ENCODE data around the gene ARHGAP23. TPM values are rescaled to one million over a fixed set of nuclear protein-coding genes. Genes with fewer than 3 reads are reported as not detected.
"Not testable (repeated sequence)": the region's sequence is repeated elsewhere in the genome, so short reads cannot be mapped to it uniquely, and the experiment has no call there.

The ARHGAP23 gene
- polyA plus RNA-seq, 1 donor (not counting 4 experiments of a cell fraction or from before 2014, with no cell fraction given), result 6.1 TPM

GRCh38 chr17:38498353-38498752, 70.1 kb downstream of the ARHGAP23 start:
- Histone ChIP-seq H3K4me2 (ENCODE audit: control insufficient read depth, extremely low read depth, insufficient read depth, low read depth, low read length) (no peak overlapping the region), H3K79me2 (ENCODE audit: control insufficient read depth, insufficient read depth, low read length) (no peaks in the 10 kb centered on the region), H3K4me3 (ENCODE audit: control insufficient read depth in 2 of 3, extremely low read depth in 1 of 3, insufficient read depth in 2 of 3, low read depth in 1 of 3, low read length in 3 of 3) (no peak overlapping the region), H2AFZ (ENCODE audit: control insufficient read depth, low read length) (no peak overlapping the region), H3K27me3 (ENCODE audit: control insufficient read depth, extremely low read depth, insufficient read depth, low read length) (no peaks in the 10 kb centered on the region), H3K9me3 (ENCODE audit: control insufficient read depth, low read depth, low read length) (no peaks in the 10 kb centered on the region), H3K27ac (ENCODE audit: control insufficient read depth, insufficient read depth, low read length) (no peak overlapping the region), H3K9me1 (ENCODE audit: control insufficient read depth, extremely low read depth, insufficient read depth, low read length) (no peaks in the 10 kb centered on the region), H3K9ac (ENCODE audit: control insufficient read depth, extremely low read depth, insufficient read depth, low read length) (no peak overlapping the region), H4K20me1 (ENCODE audit: control insufficient read depth, extremely low read depth, insufficient read depth, low read length) (no peaks in the 10 kb centered on the region), H3K36me3 (ENCODE audit: control insufficient read depth in 2 of 2, extremely low read depth in 1 of 2, insufficient read depth in 2 of 2, low read length in 2 of 2) (peaks cover 8 to 13% of the 10 kb centered on the region in 2 experiments), H3K4me1 (ENCODE audit: control insufficient read depth, extremely low read depth, insufficient read depth, low read length) (no peaks in the 10 kb centered on the region)
- TF ChIP-seq EZH2 (IDR thresholded peaks at IDR 0.05; ENCODE audit: low read length), result no peak
- no peak for TF ChIP-seq CTCF (optimal IDR thresholded peaks at IDR 0.05 in 1 of 3, IDR thresholded peaks at IDR 0.05 in 1 of 3, conservative IDR thresholded peaks at IDR 0.05 in 1 of 3; ENCODE audit: extremely low read depth in 1 of 3, insufficient read depth in 2 of 3, low read length in 3 of 3)
- dilution Hi-C loops (cut with MboI; ENCODE audit: extremely low pct_ligation_motif_present, low sequenced_read_pairs), result no loop called here
- no peak for DNase-seq (ENCODE audit: low read depth, low spot score)
- no peak for FAIRE-seq

- not testable (repeated sequence) for FAIRE-seq; H3K36me3 ChIP-seq (ENCODE audit: control insufficient read depth in 2 of 2, extremely low read depth in 1 of 2, insufficient read depth in 2 of 2, low read length in 2 of 2)
These were observed 71.0 kb downstream of the ARHGAP23 start for GRCh38 chr17:38499230-38499629.

GRCh38 chr17:38501718-38502117, 73.5 kb downstream of the ARHGAP23 start:
- dilution Hi-C loops (cut with MboI; ENCODE audit: extremely low pct_ligation_motif_present, low sequenced_read_pairs); H3K79me2 ChIP-seq (ENCODE audit: control insufficient read depth, insufficient read depth, low read length); FAIRE-seq; H3K9me3 ChIP-seq (ENCODE audit: control insufficient read depth, low read depth, low read length); H3K9me1 ChIP-seq (ENCODE audit: control insufficient read depth, extremely low read depth, insufficient read depth, low read length); H2AFZ ChIP-seq (ENCODE audit: control insufficient read depth, low read length); H3K9ac ChIP-seq (ENCODE audit: control insufficient read depth, extremely low read depth, insufficient read depth, low read length); H3K27me3 ChIP-seq (ENCODE audit: control insufficient read depth, extremely low read depth, insufficient read depth, low read length); DNase-seq (ENCODE audit: low read depth, low spot score); H3K4me2 ChIP-seq (ENCODE audit: control insufficient read depth, extremely low read depth, insufficient read depth, low read depth, low read length); H3K27ac ChIP-seq (ENCODE audit: control insufficient read depth, insufficient read depth, low read length); H3K4me1 ChIP-seq (ENCODE audit: control insufficient read depth, extremely low read depth, insufficient read depth, low read length); H4K20me1 ChIP-seq (ENCODE audit: control insufficient read depth, extremely low read depth, insufficient read depth, low read length); H3K4me3 ChIP-seq (ENCODE audit: control insufficient read depth in 2 of 3, extremely low read depth in 1 of 3, insufficient read depth in 2 of 3, low read depth in 1 of 3, low read length in 3 of 3): not testable (repeated sequence)
- H3K36me3 ChIP-seq (ENCODE audit: control insufficient read depth in 2 of 2, extremely low read depth in 1 of 2, insufficient read depth in 2 of 2, low read length in 2 of 2), result peaks cover 8 to 13% of the 10 kb centered on the region in 2 experiments

More at GRCh38 chr17:38499230-38499629, 71.0 kb downstream of the ARHGAP23 start:
- H3K27me3 ChIP-seq (ENCODE audit: control insufficient read depth, extremely low read depth, insufficient read depth, low read length); H3K4me2 ChIP-seq (ENCODE audit: control insufficient read depth, extremely low read depth, insufficient read depth, low read depth, low read length); DNase-seq (ENCODE audit: low read depth, low spot score); H3K9me1 ChIP-seq (ENCODE audit: control insufficient read depth, extremely low read depth, insufficient read depth, low read length); H3K27ac ChIP-seq (ENCODE audit: control insufficient read depth, insufficient read depth, low read length); H3K4me1 ChIP-seq (ENCODE audit: control insufficient read depth, extremely low read depth, insufficient read depth, low read length); H3K4me3 ChIP-seq (ENCODE audit: control insufficient read depth in 2 of 3, extremely low read depth in 1 of 3, insufficient read depth in 2 of 3, low read depth in 1 of 3, low read length in 3 of 3); H3K79me2 ChIP-seq (ENCODE audit: control insufficient read depth, insufficient read depth, low read length); H3K9ac ChIP-seq (ENCODE audit: control insufficient read depth, extremely low read depth, insufficient read depth, low read length); H2AFZ ChIP-seq (ENCODE audit: control insufficient read depth, low read length); H3K9me3 ChIP-seq (ENCODE audit: control insufficient read depth, low read depth, low read length); H4K20me1 ChIP-seq (ENCODE audit: control insufficient read depth, extremely low read depth, insufficient read depth, low read length); dilution Hi-C loops (cut with MboI; ENCODE audit: extremely low pct_ligation_motif_present, low sequenced_read_pairs): not testable (repeated sequence)

GRCh38 chr17:38503286-38503913, 75.1 kb downstream of the ARHGAP23 start:
- H3K27me3 ChIP-seq (ENCODE audit: control insufficient read depth, extremely low read depth, insufficient read depth, low read length); FAIRE-seq; H3K4me3 ChIP-seq (ENCODE audit: control insufficient read depth in 2 of 3, extremely low read depth in 1 of 3, insufficient read depth in 2 of 3, low read depth in 1 of 3, low read length in 3 of 3); H3K9ac ChIP-seq (ENCODE audit: control insufficient read depth, extremely low read depth, insufficient read depth, low read length); H3K79me2 ChIP-seq (ENCODE audit: control insufficient read depth, insufficient read depth, low read length); dilution Hi-C loops (cut with MboI; ENCODE audit: extremely low pct_ligation_motif_present, low sequenced_read_pairs); H2AFZ ChIP-seq (ENCODE audit: control insufficient read depth, low read length); H3K27ac ChIP-seq (ENCODE audit: control insufficient read depth, insufficient read depth, low read length); H3K4me2 ChIP-seq (ENCODE audit: control insufficient read depth, extremely low read depth, insufficient read depth, low read depth, low read length); H3K9me1 ChIP-seq (ENCODE audit: control insufficient read depth, extremely low read depth, insufficient read depth, low read length); H4K20me1 ChIP-seq (ENCODE audit: control insufficient read depth, extremely low read depth, insufficient read depth, low read length); DNase-seq (ENCODE audit: low read depth, low spot score); H3K9me3 ChIP-seq (ENCODE audit: control insufficient read depth, low read depth, low read length); H3K4me1 ChIP-seq (ENCODE audit: control insufficient read depth, extremely low read depth, insufficient read depth, low read length): not testable (repeated sequence)
- H3K36me3 ChIP-seq (ENCODE audit: control insufficient read depth in 2 of 2, extremely low read depth in 1 of 2, insufficient read depth in 2 of 2, low read length in 2 of 2), result peaks cover 8 to 13% of the 10 kb centered on the region in 2 experiments

All from keratinocyte (primary cell).